Testis (tissue), 3 donors: ENCODE data around the gene HMSD. TPM values are rescaled to one million over a fixed set of nuclear protein-coding genes. Genes with fewer than 3 reads are reported as not detected.

Source experiments
- DNase-seq: peaks from one replicate; pipeline ENCODE4 v3.0.0-alpha.2; 2019
- H3K27ac ChIP-seq, 2 donors: fragments of 200-600 bp; sonication (generic); one replicate each; pipeline ENCODE4 v1.5.1; 2019
- H3K27me3 ChIP-seq: fragments of 200-600 bp; sonication (generic); one replicate; pipeline ENCODE4 v1.5.1; 2019
- H3K36me3 ChIP-seq: fragments of 200-600 bp; sonication (generic); one replicate; pipeline ENCODE4 v1.5.1; 2017; ENCODE audit warnings: low read depth; ENCODE audit errors: missing control alignments
- H3K4me1 ChIP-seq: fragments of 200-600 bp; sonication (generic); one replicate; pipeline ENCODE4 v1.5.1; 2019
- H3K4me3 ChIP-seq, 2 donors: fragments of 200-600 bp; sonication (generic); one replicate each; pipeline ENCODE4 v1.5.1; 2017 to 2019
- H3K9me3 ChIP-seq: fragments of 200-600 bp; sonication (generic); one replicate; pipeline ENCODE4 v1.5.1; 2017
- POLR2A ChIP-seq: fragments of 450-650 bp; IDR thresholded peaks from one replicate; pipeline ENCODE4 v1.6.1; 2017; ENCODE audit warnings: antibody characterized with exemption, mild to moderate bottlenecking, moderate library complexity
- WGBS, 2 donors: methylation state at CpG; one replicate each; pipeline ENCODE4 v1.1.5; 2018; 5-methylcytosine and 5-hydroxymethylcytosine counted together
- intact Hi-C: fragments of 100-400 bp; cut with DNase I; formaldehyde crosslinking; loops from one replicate; pipeline ENCODE4 v1.15.1; 2023; ENCODE audit warnings: low total_unique reads
- polyA plus RNA-seq: library from polyadenylated mRNA; stranded (reverse); fragments of 350-450 nt; fragmentation: Illumina TruSeq; extraction: RNeasy Lipid Tissue Mini Kit (QIAGEN cat#74804); gene quantifications from one replicate; pipeline ENCODE4 v1.2.3, GENCODE V29; 2014; ENCODE audit warnings: low read depth, low replicate concordance; ENCODE audit not compliant: insufficient read depth
- total RNA-seq, 2 donors: library from RNA; depleted of rRNA; stranded (reverse); fragments of >200 nt; gene quantifications; one replicate each; pipeline ENCODE4 v1.2.3, GENCODE V29; 2016
- TF ChIP-seq, protein P1 (sequence below), 3 experiments: fragments of 450-650 bp in 2 of 3; fragments of 200-600 bp in 1 of 3; sonication (generic) in 1 of 3; IDR thresholded peaks; one replicate each; pipeline ENCODE4 v1.5.1; 2016 to 2019; ENCODE audit warnings: antibody characterized with exemption in 3 of 3, mild to moderate bottlenecking in 2 of 3, moderate library complexity in 1 of 3

HMSD gene
- total and polyA plus RNA-seq, 3 donors from 2014 or later: 0.19 to 0.53 (median 0.39) TPM

DNA sequence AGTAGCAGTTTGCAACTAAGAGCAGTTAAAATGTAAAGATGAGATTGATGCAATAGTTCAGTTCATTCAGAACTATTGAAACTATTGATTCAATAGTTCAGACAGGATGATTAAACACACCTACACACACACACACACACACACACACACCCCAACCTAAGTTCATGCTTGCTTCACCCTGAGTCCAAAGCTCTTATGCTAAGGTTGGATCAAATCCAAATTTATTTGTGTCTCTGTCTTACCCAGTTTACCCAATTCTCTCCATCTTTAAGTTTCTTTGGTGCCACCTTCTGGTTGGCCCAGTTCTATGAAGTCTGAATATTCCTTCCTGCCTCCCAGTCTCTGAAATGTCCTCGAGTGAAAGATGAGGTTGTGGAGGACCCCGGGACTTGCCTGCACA is 25.9 kb downstream of the HMSD start:
- peak; percentile 33 for DNase-seq
- WGBS, 2 donors: 24 to 73% methylated on average over 2 of the region's 2 CpGs
- no peak overlapping the region for H3K4me3 ChIP-seq

DNA sequence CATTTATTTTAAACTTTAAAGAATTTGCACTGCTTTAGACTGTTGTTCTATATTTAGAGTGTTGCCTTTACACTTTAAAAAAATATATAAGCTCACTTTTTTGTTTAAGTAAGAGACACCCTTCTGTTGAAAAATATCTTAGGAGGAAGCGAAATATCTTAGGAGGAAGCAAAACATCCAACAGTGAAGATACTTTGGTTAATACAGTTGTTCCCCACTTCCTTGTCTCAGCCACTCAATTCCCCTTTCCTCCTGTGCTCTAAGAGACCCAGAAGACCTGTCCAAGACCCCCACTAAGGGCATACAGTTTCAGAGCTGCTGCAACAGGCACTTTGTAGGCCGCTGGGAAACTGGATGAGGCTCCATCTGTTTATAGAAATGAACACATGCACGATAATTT is 26.5 kb downstream of the HMSD start:
- H3K27me3 ChIP-seq: no peaks in the 10 kb centered on the region
- 72 to 79% methylated on average over 3 of the region's 3 CpGs for WGBS, 2 donors

More for the DNA sequence above, 25.9 kb downstream of the HMSD start:
- Histone ChIP-seq H3K4me1 (no peaks in the 10 kb centered on the region), H3K9me3 (no peaks in the 10 kb centered on the region), H3K36me3 (no peaks in the 10 kb centered on the region), H3K27ac (no peak overlapping the region), H3K27me3 (no peaks in the 10 kb centered on the region)
- no peak for TF ChIP-seq POLR2A
- TF ChIP-seq, protein P1, sequence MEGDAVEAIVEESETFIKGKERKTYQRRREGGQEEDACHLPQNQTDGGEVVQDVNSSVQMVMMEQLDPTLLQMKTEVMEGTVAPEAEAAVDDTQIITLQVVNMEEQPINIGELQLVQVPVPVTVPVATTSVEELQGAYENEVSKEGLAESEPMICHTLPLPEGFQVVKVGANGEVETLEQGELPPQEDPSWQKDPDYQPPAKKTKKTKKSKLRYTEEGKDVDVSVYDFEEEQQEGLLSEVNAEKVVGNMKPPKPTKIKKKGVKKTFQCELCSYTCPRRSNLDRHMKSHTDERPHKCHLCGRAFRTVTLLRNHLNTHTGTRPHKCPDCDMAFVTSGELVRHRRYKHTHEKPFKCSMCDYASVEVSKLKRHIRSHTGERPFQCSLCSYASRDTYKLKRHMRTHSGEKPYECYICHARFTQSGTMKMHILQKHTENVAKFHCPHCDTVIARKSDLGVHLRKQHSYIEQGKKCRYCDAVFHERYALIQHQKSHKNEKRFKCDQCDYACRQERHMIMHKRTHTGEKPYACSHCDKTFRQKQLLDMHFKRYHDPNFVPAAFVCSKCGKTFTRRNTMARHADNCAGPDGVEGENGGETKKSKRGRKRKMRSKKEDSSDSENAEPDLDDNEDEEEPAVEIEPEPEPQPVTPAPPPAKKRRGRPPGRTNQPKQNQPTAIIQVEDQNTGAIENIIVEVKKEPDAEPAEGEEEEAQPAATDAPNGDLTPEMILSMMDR (IDR thresholded peaks at IDR 0.05): no peak
- intact Hi-C loops: no loop called here

DNA sequence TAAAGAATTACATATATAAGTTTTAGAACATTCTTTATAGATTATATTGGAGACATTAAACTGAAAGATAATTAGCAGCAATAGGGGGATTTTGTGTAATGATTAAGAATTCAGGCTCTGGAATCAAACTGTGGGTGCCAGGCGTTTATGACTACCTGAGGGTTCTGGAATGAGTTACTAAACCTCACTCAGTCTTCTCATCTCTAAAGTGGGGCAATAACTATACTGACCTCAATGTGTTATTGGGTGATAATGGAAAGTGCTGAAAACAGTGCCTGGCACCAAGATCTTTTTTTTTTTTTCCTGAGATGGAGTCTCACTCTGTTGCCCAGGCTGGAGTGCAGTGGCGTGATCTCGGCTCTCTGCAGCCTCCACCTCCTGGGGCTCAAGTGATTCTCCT is 27.9 kb downstream of the HMSD start:
- 97 to 98% methylated on average over 3 of the region's 3 CpGs for WGBS, 2 donors
- H3K27me3 ChIP-seq: no peaks in the 10 kb centered on the region
- H3K36me3 ChIP-seq: no peaks in the 10 kb centered on the region
- H3K4me1 ChIP-seq: no peaks in the 10 kb centered on the region
- DNase-seq: no peak
- intact Hi-C loops: no loop called here
- H3K27ac ChIP-seq: no peak overlapping the region
- TF ChIP-seq POLR2A: no peak
- TF ChIP-seq, protein P1 (IDR thresholded peaks at IDR 0.05): no peak
- H3K4me3 ChIP-seq: no peak overlapping the region
- no peaks in the 10 kb centered on the region for H3K9me3 ChIP-seq

More for the DNA sequence above, 26.5 kb downstream of the HMSD start:
- H3K4me3 ChIP-seq: no peak overlapping the region
- H3K9me3 ChIP-seq: no peaks in the 10 kb centered on the region
- intact Hi-C loops: no loop called here
- no peaks in the 10 kb centered on the region for H3K36me3 ChIP-seq
- TF ChIP-seq, protein P1 (IDR thresholded peaks at IDR 0.05): no peak
- no peak for TF ChIP-seq POLR2A
- H3K4me1 ChIP-seq: no peaks in the 10 kb centered on the region
- no peak overlapping the region for H3K27ac ChIP-seq
- no peak for DNase-seq

DNA sequence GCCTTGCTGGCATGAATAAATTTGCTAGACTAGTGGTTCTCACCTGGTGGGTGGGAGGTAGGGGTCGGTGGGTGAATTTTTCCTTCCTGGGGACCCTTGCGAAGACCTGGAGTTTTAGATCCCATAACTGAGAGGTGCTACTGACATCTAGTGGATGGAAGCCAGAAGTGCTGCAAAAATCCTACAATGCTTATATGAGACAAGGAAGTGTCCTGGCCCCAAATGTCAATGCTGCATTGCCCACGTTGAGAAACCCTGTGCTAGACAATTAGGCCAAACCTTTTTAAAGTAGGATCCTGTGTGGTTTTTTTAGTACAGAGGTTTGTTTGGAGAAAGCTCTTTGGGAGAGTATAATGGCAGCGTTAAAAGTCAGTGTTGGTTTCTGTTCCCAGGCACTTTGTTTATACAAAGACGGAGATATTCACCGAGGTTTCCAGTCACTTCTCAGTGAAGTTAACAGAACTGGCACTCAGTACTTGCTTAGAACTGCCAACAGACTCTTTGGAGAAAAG is 30.4 kb downstream of the HMSD start:
- H3K9me3 ChIP-seq: no peaks in the 10 kb centered on the region
- H3K36me3 ChIP-seq: no peaks in the 10 kb centered on the region
- H3K27ac ChIP-seq: no peak overlapping the region
- no peak overlapping the region for H3K4me3 ChIP-seq
- intact Hi-C loops: no loop called here
- 20 to 22% methylated on average over 6 of the region's 6 CpGs for WGBS, 2 donors
- no peaks in the 10 kb centered on the region for H3K4me1 ChIP-seq
- no peaks in the 10 kb centered on the region for H3K27me3 ChIP-seq
- DNase-seq: peak; percentile 75
- TF ChIP-seq, protein P1 (IDR thresholded peaks at IDR 0.05): peak in 2 of 3 experiments; percentile 63 to 79
- no peak for TF ChIP-seq POLR2A

DNA sequence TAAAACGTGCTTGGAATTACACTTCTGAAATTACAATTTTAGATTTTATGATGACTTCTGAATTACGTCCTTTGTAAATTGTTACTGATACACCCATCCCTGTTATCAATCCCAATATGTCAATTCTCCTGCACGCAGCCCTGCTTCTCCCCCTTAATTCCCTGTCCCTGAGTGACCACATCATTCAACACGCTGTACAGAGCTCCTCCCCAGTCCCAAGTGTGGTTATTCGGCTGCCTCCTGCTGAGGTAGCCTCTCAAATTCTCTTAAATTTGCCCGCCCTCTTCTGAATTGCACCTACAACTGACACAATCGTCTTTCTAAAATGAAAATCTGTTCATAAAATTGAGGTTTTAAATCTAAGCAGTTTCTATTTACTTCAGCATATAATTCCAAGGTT is 30.9 kb downstream of the HMSD start:
- intact Hi-C loops: loop anchor here (1.0 kb wide), 1 partner anchor 19 kb away; no protein-coding TSS in a partner anchor
- WGBS, 2 donors: 56 to 70% methylated on average over 7 of the region's 7 CpGs
- DNase-seq: no peak
- Histone ChIP-seq H3K27me3 (no peaks in the 10 kb centered on the region), H3K9me3 (no peaks in the 10 kb centered on the region), H3K4me3 (no peak overlapping the region), H3K4me1 (no peaks in the 10 kb centered on the region), H3K36me3 (no peaks in the 10 kb centered on the region), H3K27ac (no peak overlapping the region)
- TF ChIP-seq, protein P1 (IDR thresholded peaks at IDR 0.05): no peak
- no peak for TF ChIP-seq POLR2A
